ENCODE results near the gene WDR27. TPM values are rescaled to one million over a fixed set of nuclear protein-coding genes. Genes with fewer than 3 reads are reported as not detected.

The WDR27 gene
- total and polyA plus RNA-seq, 10 of the 15 experiments (the other 5 are each of a cell fraction or from before 2014, with no cell fraction given), result 1.9 to 33.2 (median 19.0) TPM

DNA sequence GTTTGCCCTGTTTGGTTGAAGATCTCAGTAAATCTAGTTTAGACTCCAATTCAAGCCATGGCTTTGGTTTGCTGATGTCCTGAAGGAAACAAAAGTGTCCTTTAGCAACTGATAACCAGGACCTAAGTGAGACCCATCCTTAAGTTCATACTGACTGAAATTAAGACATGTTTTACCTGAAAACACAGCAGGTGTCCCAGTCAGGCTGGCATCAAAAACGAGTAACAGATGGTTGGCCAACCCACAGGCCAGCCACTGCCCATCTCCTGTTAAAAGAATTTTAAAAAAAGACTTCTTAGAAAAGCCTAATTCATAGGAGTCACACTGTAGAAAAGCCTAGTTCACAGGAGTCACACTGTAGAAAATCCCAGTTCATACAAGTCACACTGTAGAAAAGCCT lies 58.3 kb downstream of the WDR27 start:
- Histone ChIP-seq H3K36me3 (ENCODE audit: control insufficient read depth in 2 of 2, insufficient read depth in 2 of 2, low read length in 1 of 2) (no peaks in the 10 kb centered on the region), H2AFZ (ENCODE audit: control insufficient read depth, low read depth, low read length) (no peak overlapping the region), H3K4me1 (ENCODE audit: control insufficient read depth, insufficient read depth, low read length) (no peaks in the 10 kb centered on the region), H3K4me2 (ENCODE audit: control insufficient read depth, insufficient read depth) (no peak overlapping the region), H3K9ac (ENCODE audit: control insufficient read depth, insufficient read depth, low read length) (no peak overlapping the region), H3K4me3 (no peak overlapping the region), H3K27ac (ENCODE audit: control insufficient read depth, insufficient read depth) (no peak overlapping the region), H3K9me3 (replicated peaks; ENCODE audit: control insufficient read depth, insufficient read depth, low read length) (no peaks in the 10 kb centered on the region), H3K79me2 (ENCODE audit: control insufficient read depth, insufficient read depth, low read length) (no peaks in the 10 kb centered on the region), H3K27me3 (replicated peaks in 1 of 2; ENCODE audit: control insufficient read depth in 2 of 2, insufficient read depth in 2 of 2, low read length in 1 of 2) (no peaks in the 10 kb centered on the region), H4K20me1 (ENCODE audit: control insufficient read depth, insufficient read depth) (no peaks in the 10 kb centered on the region)
- in situ Hi-C loops (cut with MboI), result no loop called here
- BruUV-seq (replicated peaks), result no TSS peak
- FAIRE-seq (no peak), ATAC-seq (no peak), DNase-seq (ENCODE audit: low read depth, low spot score) (no peak)
- WGBS (ENCODE audit: insufficient coverage, insufficient replicate concordance, low lambda C conversion rate, missing lambda C conversion rate), result 25% methylated on average over 1 of the region's 1 CpG
- RAD21 ChIA-PET (ENCODE audit: unreplicated experiment), result no interaction called here
- no peak for TF ChIP-seq ZZZ3 (IDR thresholded peaks at IDR 0.05; ENCODE audit: control insufficient read depth, insufficient read length, low read depth)
- TF ChIP-seq CEBPB (IDR thresholded peaks at IDR 0.05; ENCODE audit: borderline replicate concordance in 1 of 2, low read depth in 2 of 2, low read length in 2 of 2), result no peak
- TF ChIP-seq POLR2A (IDR thresholded peaks at IDR 0.05; ENCODE audit: low read depth, low read length), result no peak
- TF ChIP-seq BHLHE40 (IDR thresholded peaks at IDR 0.05; ENCODE audit: borderline replicate concordance in 1 of 2, low read depth in 2 of 2, low read length in 1 of 2), result no peak
- no peak for TF ChIP-seq RCOR1 (conservative IDR thresholded peaks at IDR 0.05; ENCODE audit: low read depth, low read length)
- no peak for TF ChIP-seq SIN3A (IDR thresholded peaks at IDR 0.05; ENCODE audit: low read depth, low read length)
- TF ChIP-seq, protein P1, sequence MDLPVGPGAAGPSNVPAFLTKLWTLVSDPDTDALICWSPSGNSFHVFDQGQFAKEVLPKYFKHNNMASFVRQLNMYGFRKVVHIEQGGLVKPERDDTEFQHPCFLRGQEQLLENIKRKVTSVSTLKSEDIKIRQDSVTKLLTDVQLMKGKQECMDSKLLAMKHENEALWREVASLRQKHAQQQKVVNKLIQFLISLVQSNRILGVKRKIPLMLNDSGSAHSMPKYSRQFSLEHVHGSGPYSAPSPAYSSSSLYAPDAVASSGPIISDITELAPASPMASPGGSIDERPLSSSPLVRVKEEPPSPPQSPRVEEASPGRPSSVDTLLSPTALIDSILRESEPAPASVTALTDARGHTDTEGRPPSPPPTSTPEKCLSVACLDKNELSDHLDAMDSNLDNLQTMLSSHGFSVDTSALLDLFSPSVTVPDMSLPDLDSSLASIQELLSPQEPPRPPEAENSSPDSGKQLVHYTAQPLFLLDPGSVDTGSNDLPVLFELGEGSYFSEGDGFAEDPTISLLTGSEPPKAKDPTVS (IDR thresholded peaks at IDR 0.05; ENCODE audit: low read depth, low read length), result no peak
- TF ChIP-seq MYB (IDR thresholded peaks at IDR 0.05; ENCODE audit: borderline replicate concordance, low read depth, low read length), result no peak
- TF ChIP-seq SMARCA5 (IDR thresholded peaks at IDR 0.05), result no peak
- CTCF ChIA-PET, result no interaction called here
- POLR2A ChIA-PET, result no interaction called here
- SMC1A ChIA-PET (ENCODE audit: uncharacterized antibody, unreplicated experiment), result no interaction called here
- intact Hi-C loops (cut with micrococcal nuclease; ENCODE audit: unreplicated experiment), result no loop called here
